Epidermal melanocyte (primary cell): ENCODE results near the gene PCNX3.
A peak's percentile ranks its signal among the peaks of the same experiment; 100 is the strongest.

ENCODE experiments used
- DNase-seq: peaks from one replicate; pipeline ENCODE4 v3.0.0; 2011; ENCODE audit warnings: low spot score; ENCODE audit not compliant: insufficient read length

Gene PCNX3

GRCh38 chr11:65580031-65580692 is 35.4 kb upstream of the PCNX3 start:
- DNase-seq, result no peak

GRCh38 chr11:65580756-65581155 is 34.8 kb upstream of the PCNX3 start:
- DNase-seq, result no peak

GRCh38 chr11:65581928-65582327 is 33.6 kb upstream of the PCNX3 start:
- no peak for DNase-seq

- no peak for DNase-seq
Measured at GRCh38 chr11:65583589-65583988, 32.0 kb upstream of the PCNX3 start.

- DNase-seq, result no peak
Measured at GRCh38 chr11:65584106-65584505, 31.5 kb upstream of the PCNX3 start.

- no peak for DNase-seq
Measured at GRCh38 chr11:65584723-65585171, 30.8 kb upstream of the PCNX3 start.

GRCh38 chr11:65585396-65586246 is 30.0 kb upstream of the PCNX3 start:
- DNase-seq, result no peak

GRCh38 chr11:65586247-65586630 is 29.3 kb upstream of the PCNX3 start:
- no peak for DNase-seq

- DNase-seq, result peak; percentile 100
Measured at GRCh38 chr11:65586676-65587075, 28.9 kb upstream of the PCNX3 start.

- DNase-seq, result no peak
Measured at GRCh38 chr11:65588199-65589054, 27.1 kb upstream of the PCNX3 start.

GRCh38 chr11:65589444-65590239 is 25.9 kb upstream of the PCNX3 start:
- DNase-seq, result no peak

- no peak for DNase-seq
Measured at GRCh38 chr11:65590240-65590738, 25.3 kb upstream of the PCNX3 start.

GRCh38 chr11:65591939-65592857 is 23.4 kb upstream of the PCNX3 start:
- no peak for DNase-seq

GRCh38 chr11:65592858-65593517 is 22.6 kb upstream of the PCNX3 start:
- no peak for DNase-seq

- DNase-seq, result no peak
Measured at GRCh38 chr11:65593518-65594414, 21.8 kb upstream of the PCNX3 start.

- no peak for DNase-seq
Measured at GRCh38 chr11:65595131-65595530, 20.4 kb upstream of the PCNX3 start.

GRCh38 chr11:65595543-65596281 is 19.9 kb upstream of the PCNX3 start, which contains the start of gene KCNK7:
Gene KCNK7, minus strand, starts transcription at chr11:65595800. Its CDS starts 28 bp downstream, at chr11:65595772.
- no peak for DNase-seq
